GM19099 (cell line): ENCODE measurements around the gene NUP160.

Experiments
- POLR2A ChIP-seq: IDR thresholded peaks from 3 replicates; pipeline ENCODE4 v1.6.1; 2011; ENCODE audit warnings: low read depth; ENCODE audit not compliant: insufficient read length; ENCODE audit errors: extremely low read depth

The NUP160 gene

DNA sequence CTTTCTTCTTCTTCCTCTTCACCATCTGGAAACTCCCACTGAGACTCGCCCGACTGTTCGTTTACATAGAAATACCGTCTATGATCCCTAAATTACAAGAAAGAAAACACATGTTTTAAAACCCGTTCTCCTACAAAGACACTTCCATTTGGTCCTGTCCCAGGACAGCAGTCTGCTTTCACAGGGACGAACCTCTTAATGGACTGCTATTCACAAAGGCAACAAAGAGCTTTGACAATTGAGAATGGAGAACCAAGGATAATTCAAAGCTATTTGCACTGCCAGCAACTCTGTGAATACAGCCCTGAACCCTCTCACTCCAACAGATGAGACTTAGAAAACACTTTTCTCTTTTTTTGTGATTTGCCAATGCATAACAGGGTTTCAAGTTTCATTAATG is 116.7 kb downstream of the NUP160 start:
- no peak for TF ChIP-seq POLR2A
